Right lobe of liver (tissue), 6 donors: ENCODE measurements around the gene B4GALT6. TPM values are rescaled to one million over a fixed set of nuclear protein-coding genes. Genes with fewer than 3 reads are reported as not detected.
A peak's percentile ranks its signal among the peaks of the same experiment; 100 is the strongest.

ENCODE experiments used
- ATAC-seq, 4 donors: fragments of 200-7000 bp; cut with Tn5 transposase; one replicate each; pipeline ENCODE4 v1.9.1; 2020; ENCODE audit warnings: mild to moderate bottlenecking in 4 of 4, moderate library complexity in 4 of 4
- DNase-seq, 3 donors: peaks; one replicate each; pipeline ENCODE4 v3.0.0-alpha.2; 2020
- H3K27ac ChIP-seq, 3 donors: fragments of 200-600 bp; one replicate each; pipeline ENCODE4 v1.8.0; 2022
- H3K27me3 ChIP-seq, 2 donors: fragments of 200-600 bp; one replicate each; pipeline ENCODE4 v1.8.0; 2022
- H3K36me3 ChIP-seq, 4 donors: fragments of 200-600 bp; sonication (generic) in 1 of 4; one replicate each; pipeline versions ENCODE4 v1.5.1 to v1.8.0; 2017 to 2022; ENCODE audit warnings: control low read depth in 1 of 4
- H3K4me1 ChIP-seq, 4 donors: fragments of 200-600 bp; sonication (generic) in 1 of 4; one replicate each; pipeline versions ENCODE4 v1.5.1 to v1.8.0; 2017 to 2022; ENCODE audit warnings: control low read depth in 1 of 4
- H3K4me3 ChIP-seq, 3 donors: fragments of 200-600 bp; one replicate each; pipeline ENCODE4 v1.8.0; 2022
- H3K9me3 ChIP-seq, 4 donors: fragments of 200-600 bp; sonication (generic) in 1 of 4; one replicate each; pipeline versions ENCODE4 v1.5.1 to v1.8.0; 2017 to 2022; ENCODE audit warnings: control low read depth in 1 of 4
- CTCF ChIP-seq, 4 donors: fragments of 200-600 bp in 3 of 4; fragments of 450-650 bp in 1 of 4; IDR thresholded peaks; one replicate each; pipeline versions ENCODE4 v1.5.1 to v1.8.0; 2016 to 2022; ENCODE audit warnings: antibody characterized with exemption in 4 of 4, mild to moderate bottlenecking in 2 of 4
- POLR2A ChIP-seq: fragments of 450-650 bp; IDR thresholded peaks from one replicate; pipeline ENCODE4 v1.6.1; 2017; ENCODE audit warnings: antibody characterized with exemption, mild to moderate bottlenecking
- WGBS: methylation state at CpG from one replicate; pipeline ENCODE4 v1.1.6; 2018; ENCODE audit warnings: low coverage, low lambda C conversion rate; ENCODE audit not compliant: insufficient coverage; ENCODE audit errors: missing lambda C conversion rate; 5-methylcytosine and 5-hydroxymethylcytosine counted together
- intact Hi-C, 2 donors: fragments of 100-400 bp; cut with DNase I; formaldehyde crosslinking; loops; one replicate each; pipeline versions ENCODE4 v1.11.2 to v1.14.1; 2022
- total RNA-seq, 6 experiments: library from RNA; depleted of rRNA in 2 of 6; stranded (reverse); fragments of >200 nt in 2 of 6; fragmentation: NEBNext Ultra II Directional in 3 of 6; extraction: Animal tissue kit (Norgen Biotek cat#: 25700) in 3 of 6; gene quantifications; one replicate each; pipeline versions ENCODE4 v1.1.0 to v1.2.4, GENCODE V29; 2016 to 2023
- donor health status: DM: no; HTN: yes; CAD: no.
- donor health status: DM: no; HTN: no; CAD: no.
- donor health status: DM: no; HTN: no; CAD: no.
- donor health status: DM: no; HTN: yes; CAD: no.
- donor health status: DM: no; HTN: yes; CAD: no.

Gene B4GALT6
- total RNA-seq, 6 experiments from 2014 or later, result 1.7 to 4.8 (median 2.0) TPM

- H3K9me3 ChIP-seq, result no peaks in the 10 kb centered on the region
- intact Hi-C loops, result no loop called here
- H3K27ac ChIP-seq, result no peak overlapping the region
- no peak overlapping the region for H3K4me3 ChIP-seq
- no peak for ATAC-seq
- no peaks in the 10 kb centered on the region for H3K27me3 ChIP-seq
- no peaks in the 10 kb centered on the region for H3K36me3 ChIP-seq
- TF ChIP-seq POLR2A, result no peak
- TF ChIP-seq CTCF (IDR thresholded peaks at IDR 0.05), result no peak
- peaks cover 0 to 66% (median 19%) of the 10 kb centered on the region in 4 donors for H3K4me1 ChIP-seq
- DNase-seq, result no peak
- 78% methylated on average over 1 of the region's 1 CpG for WGBS
These were observed 107.2 kb downstream of the B4GALT6 start for GRCh38 chr18:31577195-31577594.

- Histone ChIP-seq H3K9me3 (no peaks in the 10 kb centered on the region), H3K27ac (peak overlapping the region in 1 of 3 donors; percentile 7), H3K4me1 (peaks cover 0 to 62% (median 17%) of the 10 kb centered on the region in 4 donors), H3K27me3 (no peaks in the 10 kb centered on the region), H3K36me3 (no peaks in the 10 kb centered on the region), H3K4me3 (peak overlapping the region in 1 of 3 donors; percentile 10)
- intact Hi-C loops, result no loop called here
- no peak for ATAC-seq
- DNase-seq, result no peak
- WGBS, result 46% methylated on average over 2 of the region's 4 CpGs
- no peak for TF ChIP-seq CTCF (IDR thresholded peaks at IDR 0.05)
- no peak for TF ChIP-seq POLR2A
These were observed 107.7 kb downstream of the B4GALT6 start for GRCh38 chr18:31576670-31577069.

DNA sequence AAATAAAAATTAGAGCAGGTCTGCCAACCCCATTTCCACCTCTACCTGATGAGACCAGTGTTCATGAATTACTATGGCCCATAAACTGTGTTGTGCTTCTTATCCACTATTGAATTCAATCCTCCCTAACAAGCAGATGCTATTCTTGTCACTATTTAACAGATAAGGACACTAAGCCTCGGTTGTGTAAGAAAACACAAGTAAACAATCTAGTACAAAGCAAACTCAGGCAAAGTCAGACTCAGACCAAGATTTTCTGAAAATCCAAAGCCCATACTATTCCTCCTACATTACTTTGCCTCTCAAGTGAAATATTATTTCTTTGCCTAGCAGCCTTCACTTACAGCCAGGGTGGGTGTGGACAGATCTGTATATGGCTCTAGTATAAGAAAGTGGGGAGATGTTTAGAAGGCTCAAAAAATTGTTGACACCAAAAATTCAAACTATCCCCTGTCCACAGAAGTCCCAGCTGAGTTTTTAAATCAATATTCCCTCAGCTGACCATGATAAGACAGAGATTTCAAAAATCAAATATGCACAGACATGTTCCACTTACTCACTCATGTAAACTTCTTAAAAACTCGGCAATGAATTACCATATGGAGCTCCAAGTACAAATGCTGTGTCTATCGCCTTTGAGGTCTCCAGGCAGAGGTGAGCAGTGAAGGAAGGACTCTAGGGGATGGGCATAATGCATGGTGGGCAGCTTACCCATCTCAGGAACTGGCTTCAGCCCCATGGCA is 108.7 kb downstream of the B4GALT6 start:
- Histone ChIP-seq H3K4me1 (peaks cover 0 to 52% (median 17%) of the 10 kb centered on the region in 4 donors), H3K27me3 (no peaks in the 10 kb centered on the region), H3K36me3 (no peaks in the 10 kb centered on the region), H3K4me3 (peak overlapping the region in 2 of 3 donors; percentile 1 to 10), H3K27ac (peak overlapping the region in 2 of 3 donors; percentile 45 to 61), H3K9me3 (no peaks in the 10 kb centered on the region)
- DNase-seq (no peak), ATAC-seq (peak; percentile 51 to 81 (median 68))
- TF ChIP-seq CTCF (IDR thresholded peaks at IDR 0.05), result no peak
- no peak for TF ChIP-seq POLR2A
- intact Hi-C loops, result no loop called here
- 23% methylated on average over 3 of the region's 3 CpGs for WGBS

DNA sequence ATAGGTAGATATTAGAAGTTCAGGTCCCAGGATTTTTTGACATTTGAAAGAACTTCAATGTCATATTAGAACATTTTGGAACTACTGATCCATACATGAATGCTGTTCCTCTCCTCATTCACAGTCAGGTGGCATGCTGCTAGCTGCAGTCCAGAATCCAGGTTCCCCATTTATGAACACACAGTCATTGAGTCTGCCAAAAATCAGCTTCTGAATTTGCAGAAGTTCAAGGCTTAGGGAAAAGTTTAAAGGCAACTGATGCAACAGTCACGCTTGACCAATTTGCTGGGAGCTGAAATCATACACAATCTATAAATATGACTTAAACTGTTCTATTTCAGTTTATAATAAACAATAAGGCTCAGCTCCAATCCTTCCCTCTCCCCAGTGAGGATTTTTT is 110.0 kb downstream of the B4GALT6 start:
- Histone ChIP-seq H3K4me3 (no peak overlapping the region), H3K27ac (peak overlapping the region in 2 of 3 donors; percentile 61 to 66), H3K36me3 (no peaks in the 10 kb centered on the region), H3K9me3 (no peaks in the 10 kb centered on the region), H3K4me1 (peaks cover 0 to 52% (median 17%) of the 10 kb centered on the region in 4 donors), H3K27me3 (no peaks in the 10 kb centered on the region)
- ATAC-seq (peak; percentile 61 to 65 (median 62)), DNase-seq (peak in 1 of 3 donors; percentile 58)
- 20% methylated on average over 1 of the region's 1 CpG for WGBS
- intact Hi-C loops, result no loop called here
- TF ChIP-seq POLR2A (no peak), CTCF (IDR thresholded peaks at IDR 0.05) (no peak)

Other genes starting within 250 kb of the B4GALT6 start
- under 1 TPM in 1 of 6 experiments, not detected in 5; 0.09 TPM for gene DSG3, start 236.8 kb downstream of the B4GALT6 start, total RNA-seq
- 10 to 100 TPM in 5 of 6 experiments, 1 to 10 TPM in 1; 9.8 to 27.0 (median 16.4) TPM for gene DSG2, start 186.4 kb downstream of the B4GALT6 start, total RNA-seq
- 1,000 to 10,000 TPM; 1,281 to 4,774 (median 2,625) TPM for gene TTR, start 92.7 kb downstream of the B4GALT6 start, total RNA-seq
- gene SLC25A52, start 76.3 kb upstream of the B4GALT6 start, total RNA-seq, result not detected